ENCODE results near the gene NPW. TPM values are rescaled to one million over a fixed set of nuclear protein-coding genes. Genes with fewer than 3 reads are reported as not detected.
A peak's percentile ranks its signal among the peaks of the same experiment; 100 is the strongest.

NPW gene
- polyA plus RNA-seq, 1 donor (not counting 4 experiments of a cell fraction or from before 2014, with no cell fraction given) = not detected

DNA sequence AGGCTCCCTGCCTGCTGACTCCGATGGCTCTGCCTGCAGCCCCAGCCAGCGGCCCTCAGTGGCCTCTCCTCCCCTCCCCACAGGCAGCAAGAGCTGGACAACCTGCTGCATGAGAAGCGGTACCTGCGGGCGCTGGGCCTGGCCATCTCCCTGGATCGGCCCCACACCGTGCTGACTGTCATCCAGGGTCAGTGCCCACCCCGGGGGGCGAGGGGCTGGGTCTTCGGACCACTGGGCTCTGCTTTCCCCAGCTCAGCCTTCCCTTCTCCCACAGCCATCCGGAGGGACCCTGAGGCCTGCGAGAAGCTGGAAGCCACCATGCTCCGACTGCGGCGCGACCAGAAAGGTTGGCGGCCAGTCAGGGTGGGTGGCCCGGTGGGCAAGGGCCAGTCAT lies 41.7 kb upstream of the NPW start:
- H4K20me1 ChIP-seq (ENCODE audit: control insufficient read depth, extremely low read depth, insufficient read depth, low read length) = no peaks in the 10 kb centered on the region
- H3K9me1 ChIP-seq (ENCODE audit: control insufficient read depth, extremely low read depth, insufficient read depth, low read length) = no peaks in the 10 kb centered on the region
- FAIRE-seq = no peak
- no peak for TF ChIP-seq EZH2 (IDR thresholded peaks at IDR 0.05; ENCODE audit: low read length)
- TF ChIP-seq, protein P1, sequence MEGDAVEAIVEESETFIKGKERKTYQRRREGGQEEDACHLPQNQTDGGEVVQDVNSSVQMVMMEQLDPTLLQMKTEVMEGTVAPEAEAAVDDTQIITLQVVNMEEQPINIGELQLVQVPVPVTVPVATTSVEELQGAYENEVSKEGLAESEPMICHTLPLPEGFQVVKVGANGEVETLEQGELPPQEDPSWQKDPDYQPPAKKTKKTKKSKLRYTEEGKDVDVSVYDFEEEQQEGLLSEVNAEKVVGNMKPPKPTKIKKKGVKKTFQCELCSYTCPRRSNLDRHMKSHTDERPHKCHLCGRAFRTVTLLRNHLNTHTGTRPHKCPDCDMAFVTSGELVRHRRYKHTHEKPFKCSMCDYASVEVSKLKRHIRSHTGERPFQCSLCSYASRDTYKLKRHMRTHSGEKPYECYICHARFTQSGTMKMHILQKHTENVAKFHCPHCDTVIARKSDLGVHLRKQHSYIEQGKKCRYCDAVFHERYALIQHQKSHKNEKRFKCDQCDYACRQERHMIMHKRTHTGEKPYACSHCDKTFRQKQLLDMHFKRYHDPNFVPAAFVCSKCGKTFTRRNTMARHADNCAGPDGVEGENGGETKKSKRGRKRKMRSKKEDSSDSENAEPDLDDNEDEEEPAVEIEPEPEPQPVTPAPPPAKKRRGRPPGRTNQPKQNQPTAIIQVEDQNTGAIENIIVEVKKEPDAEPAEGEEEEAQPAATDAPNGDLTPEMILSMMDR (optimal IDR thresholded peaks at IDR 0.05 in 1 of 3, IDR thresholded peaks at IDR 0.05 in 1 of 3, conservative IDR thresholded peaks at IDR 0.05 in 1 of 3; ENCODE audit: extremely low read depth in 1 of 3, insufficient read depth in 2 of 3, low read length in 3 of 3) = no peak
- peaks cover 14 to 23% of the 10 kb centered on the region in 2 experiments for H3K36me3 ChIP-seq (ENCODE audit: control insufficient read depth in 2 of 2, extremely low read depth in 1 of 2, insufficient read depth in 2 of 2, low read length in 2 of 2)
- H3K9ac ChIP-seq (ENCODE audit: control insufficient read depth, extremely low read depth, insufficient read depth, low read length) = no peak overlapping the region
- H3K9me3 ChIP-seq (ENCODE audit: control insufficient read depth, low read depth, low read length) = no peaks in the 10 kb centered on the region
- no peak overlapping the region for H2AFZ ChIP-seq (ENCODE audit: control insufficient read depth, low read length)
- H3K27ac ChIP-seq (ENCODE audit: control insufficient read depth, insufficient read depth, low read length) = no peak overlapping the region
- H3K79me2 ChIP-seq (ENCODE audit: control insufficient read depth, insufficient read depth, low read length) = peaks cover 19% of the 10 kb centered on the region
- dilution Hi-C loops (cut with MboI; ENCODE audit: extremely low pct_ligation_motif_present, low sequenced_read_pairs) = no loop called here
- DNase-seq (ENCODE audit: low read depth, low spot score) = no peak
- H3K4me1 ChIP-seq (ENCODE audit: control insufficient read depth, extremely low read depth, insufficient read depth, low read length) = peaks cover 32% of the 10 kb centered on the region
- H3K4me3 ChIP-seq (ENCODE audit: control insufficient read depth in 2 of 3, extremely low read depth in 1 of 3, insufficient read depth in 2 of 3, low read depth in 1 of 3, low read length in 3 of 3) = no peak overlapping the region
- H3K27me3 ChIP-seq (ENCODE audit: control insufficient read depth, extremely low read depth, insufficient read depth, low read length) = peaks cover 25% of the 10 kb centered on the region
- H3K4me2 ChIP-seq (ENCODE audit: control insufficient read depth, extremely low read depth, insufficient read depth, low read depth, low read length) = no peak overlapping the region

DNA sequence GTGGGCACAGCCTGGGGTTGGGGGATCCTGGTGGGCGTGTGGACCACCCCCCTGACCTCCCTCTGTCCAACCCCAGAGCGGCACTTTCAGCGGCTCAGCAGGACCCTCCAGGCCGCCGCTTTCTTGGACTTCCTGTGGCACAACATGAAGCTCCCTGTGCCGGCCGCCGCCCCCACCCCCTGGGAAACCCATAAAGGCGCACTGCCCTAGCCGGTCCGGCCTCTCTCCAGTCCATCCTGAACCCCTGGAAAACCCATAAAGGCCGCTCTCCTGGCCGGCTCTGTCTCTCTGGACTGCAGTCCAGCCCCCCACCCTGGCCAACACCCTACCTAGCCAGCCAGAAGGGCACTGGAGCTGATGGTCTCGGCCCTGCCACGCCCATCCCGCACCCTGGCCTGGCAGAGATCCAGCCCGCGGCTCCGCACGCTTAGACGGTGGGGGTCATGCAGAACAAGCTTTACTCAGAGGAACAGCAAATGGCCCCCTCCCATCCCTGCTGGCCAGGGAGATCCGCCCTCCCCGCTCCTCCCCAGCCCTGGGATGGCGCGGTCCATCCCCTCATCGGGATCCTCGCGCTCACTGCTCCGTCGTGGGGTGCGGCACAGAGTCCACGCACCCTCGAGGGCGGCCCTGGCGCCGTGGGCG lies 41.0 kb upstream of the NPW start:
- H3K9me1 ChIP-seq (ENCODE audit: control insufficient read depth, extremely low read depth, insufficient read depth, low read length) = no peaks in the 10 kb centered on the region
- peaks cover 14 to 23% of the 10 kb centered on the region in 2 experiments for H3K36me3 ChIP-seq (ENCODE audit: control insufficient read depth in 2 of 2, extremely low read depth in 1 of 2, insufficient read depth in 2 of 2, low read length in 2 of 2)
- H4K20me1 ChIP-seq (ENCODE audit: control insufficient read depth, extremely low read depth, insufficient read depth, low read length) = no peaks in the 10 kb centered on the region
- no peaks in the 10 kb centered on the region for H3K9me3 ChIP-seq (ENCODE audit: control insufficient read depth, low read depth, low read length)
- no peak overlapping the region for H2AFZ ChIP-seq (ENCODE audit: control insufficient read depth, low read length)
- H3K27ac ChIP-seq (ENCODE audit: control insufficient read depth, insufficient read depth, low read length) = peak overlapping the region; percentile 26
- peaks cover 25% of the 10 kb centered on the region for H3K4me1 ChIP-seq (ENCODE audit: control insufficient read depth, extremely low read depth, insufficient read depth, low read length)
- peak overlapping the region; percentile 57 for H3K9ac ChIP-seq (ENCODE audit: control insufficient read depth, extremely low read depth, insufficient read depth, low read length)
- peaks cover 12% of the 10 kb centered on the region for H3K79me2 ChIP-seq (ENCODE audit: control insufficient read depth, insufficient read depth, low read length)
- H3K4me2 ChIP-seq (ENCODE audit: control insufficient read depth, extremely low read depth, insufficient read depth, low read depth, low read length) = peak overlapping the region; percentile 66
- dilution Hi-C loops (cut with MboI; ENCODE audit: extremely low pct_ligation_motif_present, low sequenced_read_pairs) = no loop called here
- peaks cover 32% of the 10 kb centered on the region for H3K27me3 ChIP-seq (ENCODE audit: control insufficient read depth, extremely low read depth, insufficient read depth, low read length)
- no peak for TF ChIP-seq EZH2 (IDR thresholded peaks at IDR 0.05; ENCODE audit: low read length)
- TF ChIP-seq, protein P1 (optimal IDR thresholded peaks at IDR 0.05 in 1 of 3, IDR thresholded peaks at IDR 0.05 in 1 of 3, conservative IDR thresholded peaks at IDR 0.05 in 1 of 3; ENCODE audit: extremely low read depth in 1 of 3, insufficient read depth in 2 of 3, low read length in 3 of 3) = no peak
- no peak for DNase-seq (ENCODE audit: low read depth, low spot score)
- peak overlapping the region; percentile 40 to 52 (median 43) for H3K4me3 ChIP-seq (ENCODE audit: control insufficient read depth in 2 of 3, extremely low read depth in 1 of 3, insufficient read depth in 2 of 3, low read depth in 1 of 3, low read length in 3 of 3)
- FAIRE-seq = no peak

Measured in keratinocyte (primary cell).